HG03460 (cell line): Measurements from ENCODE around the gene ABHD14A.

Experiments
- ATAC-seq: cut with Tn5 transposase; IDR thresholded peaks from one replicate; pipeline ENCODE4 v1.9.1; 2021; ENCODE audit not compliant: unreplicated experiment

The ABHD14A gene

DNA sequence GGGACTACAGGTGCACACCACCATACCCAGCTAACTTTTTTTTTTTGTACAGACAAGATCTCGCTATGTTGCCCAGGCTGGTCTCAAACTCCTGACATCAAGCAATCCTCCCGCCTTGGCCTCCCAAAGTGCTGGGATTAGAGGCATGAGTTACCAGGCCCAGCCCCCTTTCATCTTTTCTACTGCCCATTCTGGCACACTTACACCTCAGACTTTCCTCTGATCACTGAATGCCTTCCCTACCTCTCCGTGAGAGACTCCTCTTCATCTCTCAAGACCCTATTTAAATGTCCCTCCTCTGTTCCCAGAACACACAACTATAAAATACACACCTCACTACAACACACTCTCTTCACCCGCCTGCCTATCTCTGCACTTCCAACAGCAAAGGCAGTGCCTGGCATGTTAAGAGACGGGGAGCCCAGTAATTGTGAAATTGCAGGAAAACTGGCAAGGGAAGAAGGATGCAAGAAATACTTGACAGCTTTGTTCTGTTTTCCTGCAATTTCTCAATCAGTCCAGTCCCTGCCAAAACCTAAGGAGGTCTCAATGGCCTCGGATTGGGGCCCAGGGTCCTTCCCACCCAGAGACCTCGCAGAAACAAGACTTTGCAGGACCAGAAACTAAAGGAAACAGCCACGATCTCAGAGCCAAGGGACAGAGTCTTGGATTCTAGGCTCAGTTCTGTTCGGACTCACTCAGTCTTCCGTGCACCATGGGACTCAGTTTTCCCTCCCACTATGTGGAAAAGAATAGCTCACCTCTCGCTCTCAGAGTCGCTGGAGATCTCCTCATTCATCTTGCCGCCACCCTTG lies 34.0 kb upstream of the ABHD14A start:
- ATAC-seq: no peak

GRCh38 chr3:51941463-51941797 lies 33.4 kb upstream of the ABHD14A start:
- no peak for ATAC-seq

DNA sequence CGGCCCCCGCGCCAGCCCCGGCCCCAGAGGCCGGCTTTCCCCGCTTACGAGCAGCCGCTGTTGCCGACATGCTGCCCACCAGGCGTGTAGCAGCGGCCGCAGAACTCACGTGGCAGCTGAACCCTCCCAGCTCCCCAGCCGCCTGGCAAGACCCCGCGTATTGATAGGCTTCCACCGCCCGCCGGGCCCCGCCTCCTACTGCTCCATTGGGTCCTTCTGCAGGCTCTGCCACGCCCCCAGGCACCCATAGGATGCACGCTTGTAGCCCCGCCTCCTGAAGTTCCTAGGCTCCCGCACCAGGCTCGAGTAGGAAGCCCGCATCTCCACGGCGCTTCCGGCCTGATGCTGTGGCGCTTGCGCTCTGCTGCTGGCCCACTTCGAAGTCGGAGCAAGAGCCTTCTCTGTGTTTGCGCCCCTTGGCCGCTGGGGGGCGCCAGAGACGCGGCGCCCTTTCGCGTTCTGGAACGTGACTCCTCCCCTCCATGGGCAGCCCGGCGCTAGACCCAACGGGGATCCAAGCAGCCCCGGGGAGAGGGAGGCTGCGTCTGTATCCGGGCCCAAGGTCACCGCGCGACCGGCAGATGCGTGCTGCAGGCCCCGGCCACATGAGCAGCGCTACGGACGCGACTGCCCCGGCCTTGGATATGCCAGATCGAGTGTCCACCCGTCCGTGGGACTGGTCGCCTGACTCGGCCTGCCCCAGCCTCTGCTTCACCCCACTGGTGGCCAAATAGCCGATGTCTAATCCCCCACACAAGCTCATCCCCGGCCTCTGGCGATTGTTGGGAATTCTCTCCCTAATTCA lies 32.9 kb upstream of the ABHD14A start, which contains the start of the genes PARP3 and RRP9:
Gene PARP3, plus strand, starts transcription at position 566 of the 805 bp plus-strand sequence. CDS start 993 bp downstream, outside the sequence.
Gene RRP9, minus strand, starts transcription at position 107 of the 805 bp plus-strand sequence. Its CDS starts 37 bp downstream, at position 70.
- peak; percentile 88 for ATAC-seq

DNA sequence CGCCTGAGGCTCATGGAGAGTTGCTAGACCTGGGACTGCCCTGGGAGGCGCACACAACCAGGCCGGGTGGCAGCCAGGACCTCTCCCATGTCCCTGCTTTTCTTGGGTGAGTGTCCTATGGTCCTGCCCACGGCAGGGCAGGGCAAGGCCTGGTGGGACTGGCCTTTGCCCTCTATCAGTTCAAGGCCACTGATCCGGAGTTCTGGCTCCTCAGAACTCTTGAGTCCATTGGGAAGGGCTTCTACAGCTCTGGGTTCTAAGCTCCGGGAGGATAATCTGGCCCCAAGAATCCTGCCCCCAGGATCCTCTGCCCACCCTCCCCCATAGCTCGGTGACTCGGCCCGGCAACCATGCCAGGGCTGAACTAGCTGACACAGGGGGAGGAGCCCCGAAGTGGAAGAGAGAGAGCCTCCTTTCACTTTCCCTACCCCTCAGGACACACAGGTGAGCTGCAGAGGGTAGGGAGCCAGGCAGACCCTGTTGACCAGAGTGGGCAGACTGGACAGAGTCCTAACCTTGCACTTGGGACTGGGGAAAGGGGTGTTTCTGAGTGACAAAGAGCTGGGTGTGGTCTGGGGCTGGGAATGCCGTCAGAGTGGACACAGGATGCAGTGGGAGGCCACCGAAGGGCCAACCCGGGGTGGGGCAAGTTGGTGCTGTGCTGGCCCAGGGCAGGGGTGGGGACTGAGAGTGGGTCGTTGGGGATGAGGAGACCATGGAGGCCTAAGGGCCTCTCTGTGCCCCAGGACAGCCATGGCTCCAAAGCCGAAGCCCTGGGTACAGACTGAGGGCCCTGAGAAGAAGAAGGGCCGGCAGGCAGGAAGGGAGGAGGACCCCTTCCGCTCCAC lies 32.0 kb upstream of the ABHD14A start:
- ATAC-seq: peak; percentile 29

DNA sequence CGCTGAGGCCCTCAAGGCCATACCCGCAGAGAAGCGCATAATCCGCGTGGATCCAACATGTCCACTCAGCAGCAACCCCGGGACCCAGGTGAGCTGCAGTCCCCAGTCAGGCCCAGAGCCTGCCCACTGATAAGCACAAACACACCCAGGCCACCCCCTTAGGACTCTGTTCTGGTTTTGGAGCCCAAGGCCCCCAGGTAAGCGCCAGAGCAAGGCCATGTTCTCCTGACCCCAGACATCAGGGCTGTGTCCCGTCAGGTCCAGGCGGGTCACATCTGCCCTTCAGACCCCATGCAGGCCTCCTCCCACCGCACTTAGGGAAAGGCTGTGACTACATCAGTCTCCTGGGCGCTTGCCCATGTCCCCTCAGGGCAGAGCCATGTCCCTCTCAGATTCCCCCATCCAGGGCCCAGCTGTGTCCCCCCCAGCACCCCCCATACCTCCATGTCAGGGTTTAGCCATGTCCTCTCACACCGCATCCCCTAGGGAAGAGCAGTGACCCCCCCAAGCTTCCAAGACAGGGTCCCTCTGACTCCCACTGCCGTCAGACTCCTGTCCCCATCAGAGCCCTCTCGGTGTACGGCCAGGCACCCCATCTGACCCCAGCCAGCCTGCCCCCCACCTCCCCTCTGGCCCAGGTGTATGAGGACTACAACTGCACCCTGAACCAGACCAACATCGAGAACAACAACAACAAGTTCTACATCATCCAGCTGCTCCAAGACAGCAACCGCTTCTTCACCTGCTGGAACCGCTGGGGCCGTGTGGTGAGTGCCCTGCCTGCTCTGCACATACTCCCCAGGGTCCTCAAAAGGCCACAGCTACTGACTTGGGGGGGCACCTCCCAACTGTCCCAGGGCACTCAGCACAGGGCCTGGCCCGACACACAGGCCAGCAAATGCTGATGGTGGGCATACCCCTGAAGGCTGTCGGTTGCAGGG lies 31.1 kb upstream of the ABHD14A start:
- ATAC-seq: no peak

GRCh38 chr3:51944451-51945021 lies 30.3 kb upstream of the ABHD14A start:
- ATAC-seq: no peak

- ATAC-seq: no peak
These were observed 29.6 kb upstream of the ABHD14A start for GRCh38 chr3:51945031-51945840.

GRCh38 chr3:51945926-51946705 lies 28.7 kb upstream of the ABHD14A start:
- no peak for ATAC-seq

DNA sequence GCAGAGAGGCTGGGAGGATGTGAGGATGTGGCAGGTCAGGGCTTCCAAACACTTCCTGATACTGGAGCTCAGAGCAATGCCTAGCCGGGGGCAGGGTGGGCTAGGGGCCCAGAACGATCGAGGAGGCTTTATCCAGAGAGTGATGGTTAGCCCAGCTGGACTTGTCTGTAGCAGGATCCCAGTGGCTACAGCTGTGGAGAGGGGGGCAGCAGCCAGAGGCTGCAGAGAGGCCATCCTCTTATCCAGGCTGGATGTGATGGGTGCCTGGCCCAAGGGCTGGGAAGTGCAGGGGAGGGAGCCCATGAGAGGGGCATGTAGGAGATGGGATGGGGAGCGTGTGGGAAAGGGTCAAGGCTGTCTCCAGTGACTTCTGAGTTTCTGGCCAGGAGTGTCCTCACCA lies 28.1 kb upstream of the ABHD14A start:
- no peak for ATAC-seq

- ATAC-seq: no peak
These were observed 27.5 kb upstream of the ABHD14A start for GRCh38 chr3:51947215-51947900.

DNA sequence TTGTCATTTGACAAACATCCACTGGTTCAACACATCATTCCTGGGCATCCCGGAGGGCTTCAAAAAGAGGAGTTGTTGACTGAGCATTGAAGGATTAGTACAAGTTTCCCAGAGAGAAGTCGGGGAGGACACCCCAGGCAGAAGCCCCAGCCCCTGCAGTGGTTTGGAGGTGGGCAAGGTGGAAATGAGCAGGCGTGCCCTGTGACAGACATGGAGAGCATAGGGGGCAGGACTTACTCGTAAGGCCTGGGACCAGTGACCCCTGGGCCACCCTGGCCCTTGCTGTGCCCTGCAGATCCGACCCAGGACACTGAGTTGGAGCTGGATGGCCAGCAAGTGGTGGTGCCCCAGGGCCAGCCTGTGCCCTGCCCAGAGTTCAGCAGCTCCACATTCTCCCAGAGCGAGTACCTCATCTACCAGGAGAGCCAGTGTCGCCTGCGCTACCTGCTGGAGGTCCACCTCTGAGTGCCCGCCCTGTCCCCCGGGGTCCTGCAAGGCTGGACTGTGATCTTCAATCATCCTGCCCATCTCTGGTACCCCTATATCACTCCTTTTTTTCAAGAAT lies 26.8 kb upstream of the ABHD14A start:
- ATAC-seq: no peak

- no peak for ATAC-seq
These were observed 25.7 kb upstream of the ABHD14A start for GRCh38 chr3:51949121-51949520.

GRCh38 chr3:51950899-51951298 lies 24.0 kb upstream of the ABHD14A start:
- ATAC-seq: no peak

- ATAC-seq: no peak
These were observed 21.4 kb upstream of the ABHD14A start for GRCh38 chr3:51953445-51953844.

GRCh38 chr3:51954105-51954504 lies 20.8 kb upstream of the ABHD14A start:
- no peak for ATAC-seq

- ATAC-seq: no peak
These were observed 20.2 kb upstream of the ABHD14A start for GRCh38 chr3:51954713-51955112.
